Adipocyte (in vitro differentiated cells): Measurements from ENCODE around the gene WFDC9.

Experiments
- DNase-seq: peaks from one replicate; pipeline ENCODE4 v3.0.0-alpha.2; 2015; ENCODE audit warnings: low read depth
- H3K27me3 ChIP-seq: replicated peaks from 2 replicates; pipeline ENCODE4 v1.7.0; 2013; ENCODE audit warnings: mild to moderate bottlenecking, low read length, moderate library complexity; ENCODE audit not compliant: control insufficient read depth, insufficient read depth
- H3K36me3 ChIP-seq: 2 replicates; pipeline ENCODE4 v1.7.0; 2013; ENCODE audit warnings: low read length, mild to moderate bottlenecking, moderate library complexity; ENCODE audit not compliant: control insufficient read depth, insufficient read depth, severe bottlenecking
- H3K4me1 ChIP-seq: 2 replicates; pipeline ENCODE4 v1.7.0; 2013; ENCODE audit warnings: mild to moderate bottlenecking, low read length, moderate library complexity; ENCODE audit not compliant: control insufficient read depth, insufficient read depth
- H3K4me3 ChIP-seq: 2 replicates; pipeline ENCODE4 v1.7.0; 2013; ENCODE audit warnings: mild to moderate bottlenecking, low read length, moderate library complexity
- H3K9ac ChIP-seq: 2 replicates; pipeline ENCODE4 v1.7.0; 2013; ENCODE audit warnings: mild to moderate bottlenecking, low read length, moderate library complexity
- H3K9me3 ChIP-seq: 2 replicates; pipeline ENCODE4 v1.7.0; 2013; ENCODE audit warnings: mild to moderate bottlenecking, low read length, moderate library complexity; ENCODE audit not compliant: control insufficient read depth

Gene WFDC9

GRCh38 chr20:45636513-45636912 is 5.4 kb upstream of the WFDC9 start:
- no peaks in the 10 kb centered on the region for H3K27me3 ChIP-seq
- H3K4me3 ChIP-seq = no peak overlapping the region
- H3K9ac ChIP-seq = no peak overlapping the region
- no peaks in the 10 kb centered on the region for H3K9me3 ChIP-seq
- H3K36me3 ChIP-seq = no peaks in the 10 kb centered on the region
- DNase-seq = no peak
- no peaks in the 10 kb centered on the region for H3K4me1 ChIP-seq

- no peaks in the 10 kb centered on the region for H3K36me3 ChIP-seq
- DNase-seq = no peak
- no peaks in the 10 kb centered on the region for H3K27me3 ChIP-seq
- H3K9ac ChIP-seq = no peak overlapping the region
- H3K9me3 ChIP-seq = no peaks in the 10 kb centered on the region
- no peak overlapping the region for H3K4me3 ChIP-seq
- H3K4me1 ChIP-seq = no peaks in the 10 kb centered on the region
These were observed 713 bp downstream of the WFDC9 start for GRCh38 chr20:45630371-45630770.

GRCh38 chr20:45629496-45630100 is 1.5 kb downstream of the WFDC9 start, which contains the start of gene WFDC10A:
WFDC10A (plus strand) TSS chr20:45629739; CDS start chr20:45629814, 75 bp downstream.
- DNase-seq = peak; percentile 58

GRCh38 chr20:45626540-45626939 is 4.5 kb downstream of the WFDC9 start:
- H3K4me1 ChIP-seq = no peaks in the 10 kb centered on the region
- DNase-seq = no peak
- no peak overlapping the region for H3K9ac ChIP-seq
- H3K27me3 ChIP-seq = no peaks in the 10 kb centered on the region
- no peak overlapping the region for H3K4me3 ChIP-seq
- H3K9me3 ChIP-seq = peaks cover 5% of the 10 kb centered on the region
- H3K36me3 ChIP-seq = no peaks in the 10 kb centered on the region

More at GRCh38 chr20:45629496-45630100, 1.5 kb downstream of the WFDC9 start, which contains the start of gene WFDC10A:
- no peak within 1 kb of the TSS for H3K4me3 ChIP-seq
- H3K27me3 ChIP-seq = no peaks in the 10 kb centered on the region
- H3K9ac ChIP-seq = no peak within 1 kb of the TSS
- H3K36me3 ChIP-seq = no peaks in the 10 kb centered on the region
- H3K4me1 ChIP-seq = no peaks in the 10 kb centered on the region
- H3K9me3 ChIP-seq = peaks cover 5% of the 10 kb centered on the region

GRCh38 chr20:45621593-45621992 is 9.5 kb downstream of the WFDC9 start:
- Histone ChIP-seq H3K4me1 (no peaks in the 10 kb centered on the region), H3K4me3 (no peak overlapping the region), H3K9ac (no peak overlapping the region), H3K36me3 (no peaks in the 10 kb centered on the region), H3K9me3 (peaks cover 5% of the 10 kb centered on the region), H3K27me3 (no peaks in the 10 kb centered on the region)
- no peak for DNase-seq

- no peak overlapping the region for H3K4me3 ChIP-seq
- no peaks in the 10 kb centered on the region for H3K9me3 ChIP-seq
- no peaks in the 10 kb centered on the region for H3K27me3 ChIP-seq
- DNase-seq = no peak
- no peaks in the 10 kb centered on the region for H3K4me1 ChIP-seq
- no peaks in the 10 kb centered on the region for H3K36me3 ChIP-seq
- H3K9ac ChIP-seq = no peak overlapping the region
These were observed 13.5 kb downstream of the WFDC9 start for GRCh38 chr20:45617591-45617990.

GRCh38 chr20:45612314-45612713 is 18.8 kb downstream of the WFDC9 start:
- Histone ChIP-seq H3K4me3 (no peak overlapping the region), H3K9me3 (peaks cover under 1% of the 10 kb centered on the region), H3K4me1 (peaks cover 14% of the 10 kb centered on the region), H3K27me3 (no peaks in the 10 kb centered on the region), H3K36me3 (no peaks in the 10 kb centered on the region), H3K9ac (no peak overlapping the region)
- DNase-seq = no peak

- DNase-seq = peak; percentile 56
- Histone ChIP-seq H3K4me3 (peak overlapping the region; percentile 17), H3K9ac (no peak overlapping the region), H3K9me3 (peaks cover 5% of the 10 kb centered on the region), H3K4me1 (peaks cover 14% of the 10 kb centered on the region), H3K27me3 (no peaks in the 10 kb centered on the region), H3K36me3 (no peaks in the 10 kb centered on the region)
These were observed 20.0 kb downstream of the WFDC9 start for GRCh38 chr20:45611054-45611453.

- no peak for DNase-seq
- Histone ChIP-seq H3K36me3 (no peaks in the 10 kb centered on the region), H3K27me3 (no peaks in the 10 kb centered on the region), H3K4me3 (no peak overlapping the region), H3K9me3 (peaks cover 14% of the 10 kb centered on the region), H3K9ac (no peak overlapping the region), H3K4me1 (peaks cover 14% of the 10 kb centered on the region)
These were observed 23.3 kb downstream of the WFDC9 start for GRCh38 chr20:45607810-45608209.

- DNase-seq = no peak
These were observed 35.8 kb downstream of the WFDC9 start for GRCh38 chr20:45595235-45595634.

GRCh38 chr20:45593498-45593897 is 37.6 kb downstream of the WFDC9 start:
- Histone ChIP-seq H3K4me1 (peaks cover 6% of the 10 kb centered on the region), H3K4me3 (no peak overlapping the region), H3K9ac (no peak overlapping the region), H3K9me3 (peaks cover 4% of the 10 kb centered on the region), H3K36me3 (no peaks in the 10 kb centered on the region), H3K27me3 (peaks cover 12% of the 10 kb centered on the region)
- DNase-seq = no peak

More at GRCh38 chr20:45595235-45595634, 35.8 kb downstream of the WFDC9 start:
- H3K9me3 ChIP-seq = peaks cover 4% of the 10 kb centered on the region
- H3K27me3 ChIP-seq = peaks cover 13% of the 10 kb centered on the region
- no peak overlapping the region for H3K4me3 ChIP-seq
- H3K36me3 ChIP-seq = no peaks in the 10 kb centered on the region
- no peaks in the 10 kb centered on the region for H3K4me1 ChIP-seq
- H3K9ac ChIP-seq = no peak overlapping the region
